Upper lobe of left lung (tissue), 6 donors: ENCODE data around the gene TRIM65. TPM values are rescaled to one million over a fixed set of nuclear protein-coding genes. Genes with fewer than 3 reads are reported as not detected.

ENCODE experiments used
- ATAC-seq, 2 donors: fragments of 200-7000 bp; cut with Tn5 transposase; one replicate each; pipeline ENCODE4 v1.9.1; 2022; ENCODE audit warnings: mild to moderate bottlenecking in 2 of 2, moderate library complexity in 2 of 2; ENCODE audit not compliant: low FRiP score in 2 of 2
- DNase-seq, 2 donors: peaks; one replicate each; pipeline ENCODE4 v3.0.0-alpha.2; 2019 to 2020
- H3K27ac ChIP-seq, 4 donors: fragments of 200-600 bp; sonication (generic); one replicate each; pipeline ENCODE4 v1.5.1; 2016 to 2019
- H3K27me3 ChIP-seq, 4 donors: fragments of 200-600 bp; sonication (generic); one replicate each; pipeline ENCODE4 v1.5.1; 2017 to 2019
- H3K36me3 ChIP-seq, 4 donors: fragments of 200-600 bp; sonication (generic); one replicate each; pipeline ENCODE4 v1.5.1; 2016 to 2019
- H3K4me1 ChIP-seq, 4 donors: fragments of 200-600 bp; sonication (generic); one replicate each; pipeline ENCODE4 v1.5.1; 2018 to 2019
- H3K4me3 ChIP-seq, 4 donors: fragments of 200-600 bp; sonication (generic); one replicate each; pipeline ENCODE4 v1.5.1; 2017 to 2019; ENCODE audit warnings: mild to moderate bottlenecking in 2 of 4, moderate library complexity in 1 of 4
- H3K9me3 ChIP-seq, 4 donors: fragments of 200-600 bp; sonication (generic); one replicate each; pipeline ENCODE4 v1.5.1; 2018 to 2019
- CTCF ChIP-seq, 6 experiments: fragments of 450-650 bp in 4 of 6; fragments of 200-600 bp in 2 of 6; sonication (generic) in 2 of 6; IDR thresholded peaks; one replicate each; pipeline ENCODE4 v1.5.1; 2016 to 2019; ENCODE audit warnings: antibody characterized with exemption in 6 of 6
- EP300 ChIP-seq, 4 donors: sonication (generic); formaldehyde crosslinking; IDR thresholded peaks; one replicate each; pipeline ENCODE4 v1.5.1; 2017; ENCODE audit warnings: antibody characterized with exemption in 4 of 4, control low read depth in 2 of 4
- POLR2A ChIP-seq, 4 donors: fragments of 450-650 bp; IDR thresholded peaks; one replicate each; pipeline ENCODE4 v1.5.1; 2016 to 2017; ENCODE audit warnings: antibody characterized with exemption in 4 of 4, mild to moderate bottlenecking in 2 of 4
- POLR2AphosphoS5 ChIP-seq, 2 donors: sonication (generic); formaldehyde crosslinking; IDR thresholded peaks; one replicate each; pipeline ENCODE4 v1.5.1; 2017; ENCODE audit warnings: antibody characterized with exemption in 2 of 2
- WGBS, 2 donors: methylation state at CpG; one replicate each; pipeline ENCODE4 v1.1.5; 2017 to 2018; 5-methylcytosine and 5-hydroxymethylcytosine counted together
- total RNA-seq, 6 donors: library from RNA; depleted of rRNA in 4 of 6; stranded (reverse); fragments of >200 nt in 4 of 6; gene quantifications; one replicate each; pipeline versions ENCODE4 v1.1.0 to v1.2.1, GENCODE V29; 2016 to 2021
- donor health status: DM: no; HTN: no; CAD: no; lungs with moderate emphysema.
- donor health status: DM: no; HTN: yes; CAD: no; lungs with severe emphysema.

Gene TRIM65
- total RNA-seq, 6 donors from 2014 or later: 23.4 to 35.1 (median 28.2) TPM

DNA sequence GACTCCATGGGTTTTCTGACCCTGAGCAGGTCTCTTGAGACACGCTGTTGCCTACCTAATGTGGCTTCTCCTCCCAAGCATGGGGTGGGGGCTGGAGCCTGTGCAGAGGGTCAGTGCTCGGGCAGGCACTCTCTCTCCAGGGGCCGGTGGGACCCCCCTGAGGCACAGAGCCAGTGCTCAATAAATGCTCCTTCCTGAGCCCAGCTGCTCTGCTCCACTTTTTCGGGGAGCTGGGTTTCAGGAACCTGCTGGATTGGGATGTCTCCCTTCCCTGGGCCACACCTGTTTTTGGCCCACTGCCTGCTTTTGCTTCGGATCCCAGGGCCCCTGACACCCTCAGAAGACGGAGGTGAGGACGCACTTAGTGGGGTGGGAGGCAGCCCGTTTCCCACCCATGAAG lies 1.3 kb upstream of the TRIM65 start:
- peak in 1 of 2 donors; percentile 13 for DNase-seq
- H3K36me3 ChIP-seq: peaks cover 16 to 55% (median 47%) of the 10 kb centered on the region in 4 donors
- 88 to 93% methylated on average over 8 of the region's 8 CpGs for WGBS, 2 donors
- H3K9me3 ChIP-seq: no peaks in the 10 kb centered on the region
- ATAC-seq: no peak
- H3K27ac ChIP-seq: no peak overlapping the region
- H3K4me1 ChIP-seq: peaks cover 22 to 35% (median 24%) of the 10 kb centered on the region in 4 donors
- H3K4me3 ChIP-seq: no peak overlapping the region
- TF ChIP-seq POLR2A (IDR thresholded peaks at IDR 0.05) (no peak), POLR2AphosphoS5 (IDR thresholded peaks at IDR 0.05) (no peak), EP300 (IDR thresholded peaks at IDR 0.05) (no peak), CTCF (IDR thresholded peaks at IDR 0.05) (no peak)
- no peaks in the 10 kb centered on the region for H3K27me3 ChIP-seq

DNA sequence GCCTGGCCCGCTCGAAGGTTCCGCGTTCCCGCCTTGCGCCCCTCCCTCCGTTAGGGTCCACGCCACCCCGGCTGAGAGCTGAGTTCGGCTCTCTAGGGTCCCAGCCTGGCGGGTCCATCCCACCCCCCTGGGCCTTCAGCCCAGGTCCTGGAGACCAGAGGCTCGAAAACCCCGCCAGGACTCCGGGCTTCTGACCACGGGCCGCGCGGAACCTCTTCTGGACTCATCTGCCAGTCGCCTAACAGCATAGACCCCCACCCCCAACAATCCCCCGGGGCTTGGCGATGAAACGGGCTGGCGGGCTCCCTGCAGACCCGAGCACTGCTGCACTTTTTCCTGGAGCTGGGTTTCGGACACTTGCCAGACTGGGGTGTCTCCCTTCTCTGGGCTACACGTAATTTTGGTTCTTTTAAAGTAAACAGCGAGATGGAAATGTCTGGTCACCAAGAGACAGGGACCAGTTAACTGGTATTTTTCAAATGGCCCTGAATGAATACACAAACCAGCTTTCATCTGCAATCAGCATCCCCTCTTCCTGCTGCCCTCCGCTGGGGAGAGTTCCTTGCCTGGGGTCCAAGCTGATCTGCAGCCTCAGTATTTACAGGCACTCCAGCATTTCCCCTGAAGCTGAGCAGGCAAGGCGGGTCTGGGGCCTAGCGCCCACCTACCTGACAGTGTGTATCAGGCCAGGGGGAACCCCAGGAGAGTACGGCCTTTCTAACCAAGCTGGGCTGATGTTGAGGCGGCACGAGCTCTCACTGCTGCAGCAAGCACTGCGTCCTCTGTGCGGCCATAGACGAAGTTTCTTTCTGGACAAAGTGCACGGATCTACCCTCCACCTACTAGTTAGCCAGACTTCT lies 639 bp upstream of the TRIM65 start:
- WGBS, 2 donors: 61 to 76% methylated on average over 14 to 25 of the region's 37 CpGs

DNA sequence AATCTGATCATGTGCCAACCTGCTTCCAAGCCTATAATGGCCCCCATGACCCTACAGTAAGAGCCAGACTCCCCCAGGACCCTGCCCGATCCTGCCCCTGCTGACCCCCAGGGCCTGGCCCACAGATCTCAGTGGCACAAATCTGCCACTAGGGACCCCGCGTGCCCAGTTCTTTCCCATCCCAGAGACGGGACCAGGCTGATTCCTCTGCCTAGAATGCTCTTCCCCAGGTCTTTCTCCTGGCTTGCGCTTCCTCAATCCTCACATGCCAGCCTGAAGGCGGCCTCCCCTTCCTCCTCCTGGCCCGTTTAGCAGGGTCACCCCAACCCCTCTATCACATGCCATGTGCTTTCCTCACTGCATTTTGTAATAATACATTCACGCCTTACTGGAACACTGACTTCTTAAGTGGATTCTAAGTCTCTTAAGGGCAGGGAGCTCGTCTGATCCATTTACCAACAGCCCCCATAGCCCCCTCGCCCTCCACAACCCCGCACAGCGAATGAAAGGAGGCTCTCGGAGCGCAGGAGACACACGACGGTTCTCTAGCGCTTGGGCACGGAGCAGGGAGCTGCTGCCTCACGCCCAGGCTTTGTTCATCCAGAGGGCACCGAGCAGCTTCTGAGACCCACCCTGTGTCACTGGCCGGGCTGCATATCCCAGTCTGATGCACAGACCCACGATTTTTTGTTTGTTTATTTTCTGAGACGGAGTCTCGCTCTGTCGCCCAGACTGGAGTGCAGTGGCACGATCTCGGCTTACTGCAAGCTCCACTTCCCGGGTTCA lies 1.2 kb downstream of the TRIM65 start:
- peak overlapping the region; percentile 90 to 94 (median 94) for H3K27ac ChIP-seq
- H3K4me3 ChIP-seq: peak overlapping the region; percentile 26 to 97 (median 76)
- no peaks in the 10 kb centered on the region for H3K27me3 ChIP-seq
- peaks cover 21 to 34% (median 24%) of the 10 kb centered on the region in 4 donors for H3K4me1 ChIP-seq
- WGBS, 2 donors: 22 to 44% methylated on average over 17 to 27 of the region's 28 CpGs
- DNase-seq (peak in 1 of 2 donors; percentile 20), ATAC-seq (peak in 1 of 2 donors; percentile 0)
- peaks cover 20 to 52% (median 44%) of the 10 kb centered on the region in 4 donors for H3K36me3 ChIP-seq
- peak in 1 of 2 donors; percentile 26 for TF ChIP-seq POLR2AphosphoS5 (IDR thresholded peaks at IDR 0.05)
- no peak for TF ChIP-seq EP300 (IDR thresholded peaks at IDR 0.05)
- peak in 2 of 6 experiments; percentile 41 to 57 for TF ChIP-seq CTCF (IDR thresholded peaks at IDR 0.05)
- H3K9me3 ChIP-seq: no peaks in the 10 kb centered on the region

More for the DNA sequence above, 639 bp upstream of the TRIM65 start:
- DNase-seq (peak in 1 of 2 donors; percentile 26), ATAC-seq (peak in 1 of 2 donors; percentile 0)
- TF ChIP-seq POLR2AphosphoS5 (IDR thresholded peaks at IDR 0.05) (no peak), POLR2A (IDR thresholded peaks at IDR 0.05) (no peak), EP300 (IDR thresholded peaks at IDR 0.05) (no peak), CTCF (IDR thresholded peaks at IDR 0.05) (no peak)
- H3K4me3 ChIP-seq: peak overlapping the region; percentile 26 to 97 (median 76)
- H3K36me3 ChIP-seq: peaks cover 16 to 52% (median 44%) of the 10 kb centered on the region in 4 donors
- peaks cover 21 to 34% (median 24%) of the 10 kb centered on the region in 4 donors for H3K4me1 ChIP-seq
- no peaks in the 10 kb centered on the region for H3K9me3 ChIP-seq
- no peaks in the 10 kb centered on the region for H3K27me3 ChIP-seq
- H3K27ac ChIP-seq: peak overlapping the region; percentile 90 to 94 (median 94)

DNA sequence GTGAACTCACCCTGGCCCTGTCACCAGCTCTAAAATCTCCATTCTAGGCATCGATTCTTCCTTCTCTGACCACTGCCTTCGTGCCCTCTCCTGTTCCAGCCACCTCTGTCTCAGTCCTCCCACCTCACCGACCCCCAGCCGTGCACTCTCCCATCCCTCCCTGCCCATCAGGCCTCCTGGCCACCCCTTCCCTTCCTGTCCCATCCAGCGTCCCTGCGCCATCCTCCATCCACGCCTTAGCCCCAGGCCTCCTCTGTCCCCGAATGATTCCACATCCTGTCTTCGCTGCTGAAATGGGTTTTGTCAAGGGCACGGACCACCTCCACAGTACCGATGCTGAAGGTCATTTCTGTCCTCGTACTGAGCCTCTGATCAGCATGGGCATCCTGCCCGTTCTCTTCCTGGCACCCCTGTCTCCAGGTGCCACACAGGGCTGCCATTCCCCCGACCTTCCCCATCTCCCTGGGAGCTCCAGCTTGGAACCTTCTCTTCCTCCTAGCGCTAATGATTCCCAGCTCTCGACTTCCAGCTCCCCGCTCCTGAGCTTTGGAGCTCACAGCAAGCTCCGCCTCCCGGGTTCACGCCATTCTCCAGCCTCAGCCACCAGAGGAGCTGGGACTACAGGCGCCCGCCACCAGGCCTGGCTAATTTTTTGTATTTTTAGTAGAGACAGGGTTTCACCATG lies 2.6 kb downstream of the TRIM65 start:
- TF ChIP-seq POLR2AphosphoS5 (IDR thresholded peaks at IDR 0.05) (no peak), POLR2A (IDR thresholded peaks at IDR 0.05) (no peak), EP300 (IDR thresholded peaks at IDR 0.05) (no peak), CTCF (IDR thresholded peaks at IDR 0.05) (no peak)
- Histone ChIP-seq H3K27me3 (no peaks in the 10 kb centered on the region), H3K27ac (no peak overlapping the region), H3K9me3 (no peaks in the 10 kb centered on the region), H3K4me1 (peaks cover 21 to 34% (median 24%) of the 10 kb centered on the region in 4 donors), H3K36me3 (peaks cover 11 to 51% (median 39%) of the 10 kb centered on the region in 4 donors), H3K4me3 (no peak overlapping the region)
- WGBS, 2 donors: 88 to 93% methylated on average over 22 of the region's 22 CpGs
- ATAC-seq: no peak
- DNase-seq: no peak
